Activated CD8-positive, alpha-beta memory T cell treated with anti-CD3 and anti-CD28 coated beads for 36 hours (primary cell): ENCODE data around the gene DUSP1. TPM values are rescaled to one million over a fixed set of nuclear protein-coding genes. Genes with fewer than 3 reads are reported as not detected.

Source experiments
- CTCF ChIA-PET: fragments of 350-600 bp; sonication (Branson Sonifier 250); formaldehyde crosslinking; loops from one replicate; lab custom pipeline; 2021; ENCODE audit warnings: antibody characterized with exemption; lab: Charles Lee
- POLR2A ChIA-PET: fragments of 350-600 bp; sonication (Branson Sonifier 250); formaldehyde crosslinking; loops from one replicate; lab custom pipeline; 2021; ENCODE audit warnings: antibody characterized with exemption; lab: Charles Lee
- total RNA-seq, 2 experiments: library from RNA; stranded (reverse); gene quantifications; one replicate each; pipeline ENCODE4 v1.2.3, GENCODE V29; 2021

Gene DUSP1
- total RNA-seq, 2 experiments from 2014 or later: 7.0 to 7.3 TPM

- POLR2A ChIA-PET: no interaction called here
- CTCF ChIA-PET: interaction anchor here (1.1 to 1.6 kb wide), 2 partner anchors 40 to 41 kb away, joined by 3 to 4 read pairs; no protein-coding TSS in a partner anchor
Observed at GRCh38 chr5:172754596-172755356, 16.2 kb downstream of the DUSP1 start.

GRCh38 chr5:172753101-172753500 lies 17.9 kb downstream of the DUSP1 start:
- ChIA-PET CTCF (no interaction called here), POLR2A (no interaction called here)

GRCh38 chr5:172751761-172752510 lies 19.1 kb downstream of the DUSP1 start:
- ChIA-PET POLR2A (no interaction called here), CTCF (no interaction called here)

GRCh38 chr5:172749881-172750633 lies 20.9 kb downstream of the DUSP1 start:
- CTCF ChIA-PET: interaction anchor here (1.6 kb wide), 1 partner anchor 33 kb away, joined by 3 read pairs; no protein-coding TSS in a partner anchor

DNA sequence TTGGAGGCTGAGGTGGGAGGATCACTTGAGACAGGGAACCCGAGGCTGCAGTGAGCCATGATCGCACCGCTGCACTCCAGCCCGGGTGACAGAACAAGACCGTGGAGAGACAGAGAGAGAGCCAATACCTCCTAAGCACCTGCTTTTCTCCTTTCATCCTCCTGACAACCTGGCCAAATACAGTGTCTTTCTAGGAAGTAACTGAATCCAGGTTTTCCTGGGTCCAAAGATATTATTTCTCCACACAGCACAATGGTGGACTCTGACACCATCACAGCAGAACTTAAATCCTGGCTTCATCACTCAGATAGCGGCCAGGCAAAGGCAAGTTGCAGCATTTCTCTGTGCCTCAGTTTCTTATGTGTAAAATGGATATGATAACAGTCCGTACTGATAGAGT lies 21.9 kb downstream of the DUSP1 start:
- ChIA-PET CTCF (interaction anchor here (1.6 kb wide), 1 partner anchor 32 kb away, joined by 3 read pairs; no protein-coding TSS in a partner anchor), POLR2A (no interaction called here)

More at GRCh38 chr5:172749881-172750633, 20.9 kb downstream of the DUSP1 start:
- POLR2A ChIA-PET: no interaction called here

DNA sequence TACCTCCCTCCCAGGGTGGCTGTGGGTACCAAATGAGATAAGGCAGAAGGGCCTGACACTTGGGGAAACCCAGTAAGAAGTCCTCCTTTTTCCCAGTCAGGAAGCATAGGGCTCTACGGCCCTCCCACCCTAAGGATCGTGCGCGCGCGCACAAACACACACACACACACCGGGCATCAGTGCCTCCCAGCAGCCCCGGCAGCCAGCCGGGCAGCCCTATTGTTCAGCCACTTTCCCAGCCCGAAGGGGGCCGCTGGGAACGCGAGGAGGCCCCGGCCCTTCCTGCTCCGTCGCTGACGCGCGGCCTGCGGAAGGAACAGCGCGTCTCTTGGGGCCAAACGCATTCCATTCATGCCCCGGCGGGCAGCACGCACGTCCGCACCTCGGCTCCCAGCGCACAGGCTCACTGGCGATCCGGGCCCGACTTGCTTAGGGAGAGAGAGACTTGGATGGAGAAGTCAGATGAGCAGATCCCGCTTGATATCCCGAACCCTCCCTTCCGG lies 22.6 kb downstream of the DUSP1 start:
- ChIA-PET POLR2A (no interaction called here), CTCF (no interaction called here)

DNA sequence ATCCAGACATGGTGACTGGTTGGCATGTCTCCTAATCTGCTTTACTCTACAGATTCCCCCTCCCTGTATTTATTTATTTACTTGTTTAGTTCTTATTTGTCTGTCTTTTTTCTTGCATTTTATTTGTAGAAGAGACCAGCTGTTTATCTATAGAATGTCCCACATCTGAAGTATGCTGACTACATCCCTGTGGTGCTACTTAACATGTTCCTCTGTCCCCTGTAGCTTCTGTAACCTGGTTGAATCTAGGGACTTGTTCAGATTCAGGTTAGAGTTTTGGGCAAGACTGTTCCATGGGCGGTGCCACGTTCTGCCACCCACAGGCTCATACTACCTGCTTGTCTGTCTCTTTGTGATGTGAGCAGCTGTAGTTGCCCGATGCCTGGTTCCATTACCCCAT lies 23.5 kb downstream of the DUSP1 start:
- ChIA-PET CTCF (no interaction called here), POLR2A (interaction anchor here (0.7 kb wide), 1 partner anchor 398 kb away, joined by 5 read pairs; no protein-coding TSS in a partner anchor)

GRCh38 chr5:172746725-172747124 lies 24.3 kb downstream of the DUSP1 start:
- ChIA-PET POLR2A (interaction anchor here (0.7 kb wide), 1 partner anchor 398 kb away, joined by 5 read pairs; no protein-coding TSS in a partner anchor), CTCF (interaction anchor here (0.7 kb wide), 1 partner anchor 193 kb away, joined by 3 read pairs; no protein-coding TSS in a partner anchor)

GRCh38 chr5:172745838-172746237 lies 25.2 kb downstream of the DUSP1 start:
- CTCF ChIA-PET: interaction anchor here (0.9 kb wide), 1 partner anchor 29 kb away, joined by 3 read pairs; no protein-coding TSS in a partner anchor

GRCh38 chr5:172745406-172745805 lies 25.6 kb downstream of the DUSP1 start:
- ChIA-PET POLR2A (no interaction called here), CTCF (interaction anchor here (0.9 kb wide), 1 partner anchor 29 kb away, joined by 3 read pairs; no protein-coding TSS in a partner anchor)

More at GRCh38 chr5:172745838-172746237, 25.2 kb downstream of the DUSP1 start:
- POLR2A ChIA-PET: no interaction called here

DNA sequence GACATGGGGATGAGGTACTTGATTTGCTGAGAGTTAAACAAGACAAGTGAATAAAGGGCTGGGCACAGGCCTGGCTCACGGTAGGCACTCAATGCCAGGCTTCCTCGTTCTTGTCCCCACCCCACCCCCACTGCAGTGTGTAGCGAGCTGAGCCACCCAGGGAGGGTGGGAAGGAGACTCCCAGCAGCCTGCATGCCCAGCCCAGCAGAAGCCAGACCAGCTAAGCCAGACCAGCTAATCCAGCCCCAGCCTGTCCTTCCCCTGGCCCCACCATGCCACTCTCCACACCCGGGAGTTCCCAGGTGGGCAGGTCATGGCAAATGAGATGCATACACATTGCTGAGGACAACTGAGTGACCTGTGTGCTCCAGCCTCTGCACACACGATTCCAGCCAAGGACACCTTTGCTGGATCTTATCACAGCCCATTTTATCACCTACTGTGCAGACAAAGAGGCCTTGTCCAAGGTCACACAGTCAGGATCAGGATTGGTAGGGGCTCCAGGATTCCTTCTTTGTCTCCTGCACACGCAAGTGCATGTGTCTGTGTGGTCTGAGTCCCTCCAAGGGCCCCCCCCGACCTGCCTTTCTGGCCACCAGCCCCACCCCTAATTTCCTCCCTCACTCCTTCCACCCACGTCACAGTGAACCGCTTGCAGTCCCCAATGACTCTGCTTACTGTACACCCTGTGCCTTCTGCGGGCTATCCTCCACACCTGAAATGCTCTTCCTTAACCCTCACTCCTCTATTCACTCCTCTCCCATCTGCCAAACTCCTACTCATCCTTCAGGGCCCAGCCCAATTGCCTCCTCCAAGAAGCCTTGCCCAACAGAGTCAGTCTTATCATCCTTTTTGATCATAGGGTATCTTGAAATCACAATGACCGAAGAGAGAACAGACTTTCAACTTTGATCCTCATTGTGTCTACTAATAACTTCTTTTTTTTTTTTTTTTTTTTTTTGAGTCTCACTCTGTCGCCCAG lies 26.6 kb downstream of the DUSP1 start:
- CTCF ChIA-PET: no interaction called here
- POLR2A ChIA-PET: no interaction called here

DNA sequence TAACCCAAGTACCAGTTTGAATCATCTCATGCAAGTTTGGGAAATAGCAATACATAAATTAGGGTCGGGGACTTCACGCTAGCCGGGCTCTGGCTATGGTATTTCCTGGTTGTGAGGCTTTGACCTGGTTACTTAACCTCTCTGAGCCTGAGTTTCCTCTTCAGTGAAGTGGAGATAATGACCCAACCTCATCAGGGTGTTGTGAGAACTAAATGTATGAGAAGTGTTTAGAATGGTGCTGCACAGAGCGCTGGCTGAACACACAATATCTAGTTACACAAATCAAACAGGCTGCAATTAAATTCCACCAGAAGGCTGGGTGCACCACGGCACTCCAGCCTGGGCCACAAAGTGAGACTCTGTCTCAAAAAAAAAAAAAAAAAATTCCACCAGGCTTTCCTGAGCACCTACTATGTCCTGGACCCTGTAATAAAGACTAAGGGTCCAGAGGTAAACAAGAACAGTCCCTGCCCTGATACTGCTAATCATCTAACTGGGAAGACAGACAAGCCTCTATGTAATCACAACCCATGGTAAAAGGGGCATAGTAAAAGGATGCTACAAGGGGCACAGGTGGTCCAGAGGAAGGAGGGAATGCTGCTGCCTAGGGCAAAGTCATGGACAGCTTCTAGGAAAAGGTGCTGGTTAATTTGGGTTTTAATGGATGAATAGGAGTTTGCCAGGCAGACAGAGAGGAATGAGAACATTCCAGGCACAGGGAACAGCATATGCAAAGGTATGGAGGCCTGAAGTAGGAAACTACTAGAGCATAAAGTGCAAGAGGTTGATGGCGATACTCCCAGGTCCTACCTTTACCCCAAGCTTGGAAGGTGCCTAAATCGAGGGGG lies 27.7 kb downstream of the DUSP1 start:
- CTCF ChIA-PET: no interaction called here
- POLR2A ChIA-PET: no interaction called here

- POLR2A ChIA-PET: no interaction called here
- CTCF ChIA-PET: no interaction called here
Observed at GRCh38 chr5:172741206-172741582, 29.8 kb downstream of the DUSP1 start.

- ChIA-PET POLR2A (no interaction called here), CTCF (no interaction called here)
Observed at GRCh38 chr5:172740428-172741205, 30.4 kb downstream of the DUSP1 start.

DNA sequence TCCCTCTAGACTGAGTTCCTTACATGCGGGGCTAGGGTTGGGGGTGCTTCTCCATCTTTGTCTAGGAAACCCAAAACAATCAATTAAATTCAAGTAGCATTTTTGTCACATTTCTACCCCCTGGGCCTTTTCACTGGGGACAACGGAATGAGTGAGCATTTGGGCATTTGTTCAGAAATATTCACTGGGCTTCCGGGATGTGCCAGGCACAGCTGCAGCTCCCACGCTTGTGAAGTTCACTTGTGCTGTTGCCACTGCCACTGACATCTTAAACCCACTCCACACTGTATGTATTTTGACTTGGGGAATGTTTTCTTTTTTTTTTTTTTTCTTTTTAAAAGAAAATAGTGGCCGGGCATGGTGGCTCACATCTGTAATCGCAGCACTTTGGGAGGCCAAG lies 31.6 kb downstream of the DUSP1 start:
- CTCF ChIA-PET: no interaction called here
- POLR2A ChIA-PET: no interaction called here

DNA sequence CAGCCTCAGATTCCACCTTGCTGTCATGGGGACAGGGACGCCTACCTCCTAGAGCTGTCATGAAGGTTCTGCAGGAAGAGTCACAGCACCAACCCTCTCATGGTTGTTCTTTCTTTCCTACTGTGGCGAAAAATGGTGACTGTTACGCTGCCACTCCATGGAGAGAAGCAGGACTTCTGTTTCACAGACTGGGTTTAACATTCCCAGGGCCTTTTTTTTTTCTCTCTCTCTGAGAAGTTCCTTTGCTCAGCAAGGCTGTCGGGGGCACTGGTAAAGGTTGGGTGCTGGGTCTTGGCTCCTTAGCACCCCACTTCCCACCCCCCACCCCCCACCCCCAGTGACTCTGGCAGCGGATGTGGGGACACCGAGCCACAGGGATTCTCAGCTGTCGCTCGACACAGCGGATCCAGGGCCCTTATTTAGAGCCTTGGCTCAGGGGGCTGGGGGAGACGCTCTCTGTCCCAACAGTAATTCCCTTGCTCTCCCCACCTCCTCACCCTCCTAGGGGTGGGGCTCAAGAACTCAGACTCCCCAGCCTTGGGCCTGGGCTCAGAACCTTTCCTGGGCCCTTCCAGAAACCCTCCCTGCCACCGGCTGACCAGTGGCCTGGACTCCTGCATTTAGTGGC lies 34.4 kb downstream of the DUSP1 start:
- POLR2A ChIA-PET: no interaction called here

More for the DNA sequence above, 34.4 kb downstream of the DUSP1 start:
- CTCF ChIA-PET: no interaction called here
